IPS-NIHi7 (cell line): Measurements from ENCODE around the gene HDAC10.

Source experiments
- DNase-seq: peaks from one replicate; pipeline ENCODE4 v3.0.0; 2012; ENCODE audit warnings: mixed read lengths; ENCODE audit errors: extremely low spot score

HDAC10 gene, protein sequence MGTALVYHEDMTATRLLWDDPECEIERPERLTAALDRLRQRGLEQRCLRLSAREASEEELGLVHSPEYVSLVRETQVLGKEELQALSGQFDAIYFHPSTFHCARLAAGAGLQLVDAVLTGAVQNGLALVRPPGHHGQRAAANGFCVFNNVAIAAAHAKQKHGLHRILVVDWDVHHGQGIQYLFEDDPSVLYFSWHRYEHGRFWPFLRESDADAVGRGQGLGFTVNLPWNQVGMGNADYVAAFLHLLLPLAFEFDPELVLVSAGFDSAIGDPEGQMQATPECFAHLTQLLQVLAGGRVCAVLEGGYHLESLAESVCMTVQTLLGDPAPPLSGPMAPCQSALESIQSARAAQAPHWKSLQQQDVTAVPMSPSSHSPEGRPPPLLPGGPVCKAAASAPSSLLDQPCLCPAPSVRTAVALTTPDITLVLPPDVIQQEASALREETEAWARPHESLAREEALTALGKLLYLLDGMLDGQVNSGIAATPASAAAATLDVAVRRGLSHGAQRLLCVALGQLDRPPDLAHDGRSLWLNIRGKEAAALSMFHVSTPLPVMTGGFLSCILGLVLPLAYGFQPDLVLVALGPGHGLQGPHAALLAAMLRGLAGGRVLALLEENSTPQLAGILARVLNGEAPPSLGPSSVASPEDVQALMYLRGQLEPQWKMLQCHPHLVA

DNA sequence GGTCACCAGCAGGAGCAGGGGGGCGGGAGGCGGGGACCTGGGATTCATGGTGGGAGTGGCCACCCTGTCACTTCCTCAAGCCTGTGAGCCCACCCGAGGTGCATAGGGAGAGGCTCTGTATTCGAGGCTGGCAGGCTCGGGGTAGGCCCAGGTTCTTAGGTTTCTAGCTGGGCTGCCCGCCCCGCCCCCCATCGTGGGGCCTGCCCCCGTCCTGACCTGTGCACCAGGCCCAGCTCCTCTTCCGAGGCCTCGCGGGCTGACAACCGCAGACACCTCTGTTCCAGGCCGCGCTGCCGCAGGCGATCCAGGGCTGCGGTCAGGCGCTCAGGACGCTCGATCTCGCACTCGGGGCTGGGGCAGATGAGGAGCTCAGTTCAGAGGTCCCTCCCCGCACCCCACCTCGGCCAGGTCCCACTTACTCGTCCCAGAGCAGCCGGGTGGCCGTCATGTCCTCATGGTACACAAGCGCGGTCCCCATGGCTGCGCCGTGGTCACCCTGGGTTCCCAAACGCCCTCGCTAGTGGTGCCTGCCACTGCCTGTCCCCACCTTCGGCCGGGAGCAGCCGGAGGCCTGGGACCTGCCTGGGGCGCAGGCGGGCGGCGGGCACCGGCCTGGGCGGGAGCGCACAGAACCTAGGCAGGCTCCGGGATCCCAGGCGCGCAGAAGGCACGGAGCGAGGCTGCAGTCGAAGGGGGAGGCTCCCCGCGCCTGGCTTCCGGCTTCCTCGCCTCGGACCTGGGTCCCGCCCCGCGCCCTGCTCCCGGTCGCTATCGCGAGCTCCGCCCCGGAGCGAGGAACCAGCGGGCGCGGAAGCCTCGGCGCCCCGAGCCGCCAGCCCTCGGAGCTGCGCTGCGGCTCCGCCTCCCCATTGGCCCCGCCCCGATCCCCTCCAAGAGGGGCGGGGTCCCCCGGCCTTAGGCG lies at the start of gene HDAC10:
TSS of gene HDAC10 (minus strand) at position 711 of the 922 bp plus-strand sequence. CDS start at position 478, 233 bp downstream.
- DNase-seq, result peak; percentile 92

DNA sequence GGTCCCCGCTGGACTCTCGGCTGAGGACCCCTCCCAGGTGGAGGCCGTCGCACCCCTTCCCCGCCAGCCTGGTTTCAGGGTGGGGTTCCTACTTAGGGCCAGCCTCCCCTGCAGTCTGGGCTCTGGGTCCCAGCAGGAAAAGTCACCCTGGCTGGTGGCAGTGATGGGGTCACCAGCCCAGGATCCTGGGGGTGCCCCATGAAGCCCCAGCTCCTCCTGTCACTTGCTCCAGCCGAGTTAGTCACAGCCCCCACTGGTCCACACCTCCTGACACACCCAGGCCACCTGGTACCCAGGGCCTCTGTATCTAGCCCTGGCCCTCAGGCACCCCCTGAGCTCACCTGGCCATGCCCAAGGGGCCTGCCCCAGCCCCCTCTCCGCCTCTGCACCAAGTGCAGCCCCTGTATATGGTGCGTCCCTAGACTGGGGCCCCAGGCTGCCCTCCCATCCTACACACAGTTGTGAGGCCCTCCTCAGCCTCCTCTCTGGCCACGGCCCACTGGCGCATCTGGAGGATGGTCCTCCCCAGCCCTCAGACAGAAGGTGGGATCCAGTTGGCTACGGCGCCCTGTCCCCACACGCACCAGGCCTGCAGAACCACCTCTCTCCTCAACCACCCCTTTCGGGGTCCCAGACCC lies 49.7 kb upstream of the HDAC10 start:
- no peak for DNase-seq

DNA sequence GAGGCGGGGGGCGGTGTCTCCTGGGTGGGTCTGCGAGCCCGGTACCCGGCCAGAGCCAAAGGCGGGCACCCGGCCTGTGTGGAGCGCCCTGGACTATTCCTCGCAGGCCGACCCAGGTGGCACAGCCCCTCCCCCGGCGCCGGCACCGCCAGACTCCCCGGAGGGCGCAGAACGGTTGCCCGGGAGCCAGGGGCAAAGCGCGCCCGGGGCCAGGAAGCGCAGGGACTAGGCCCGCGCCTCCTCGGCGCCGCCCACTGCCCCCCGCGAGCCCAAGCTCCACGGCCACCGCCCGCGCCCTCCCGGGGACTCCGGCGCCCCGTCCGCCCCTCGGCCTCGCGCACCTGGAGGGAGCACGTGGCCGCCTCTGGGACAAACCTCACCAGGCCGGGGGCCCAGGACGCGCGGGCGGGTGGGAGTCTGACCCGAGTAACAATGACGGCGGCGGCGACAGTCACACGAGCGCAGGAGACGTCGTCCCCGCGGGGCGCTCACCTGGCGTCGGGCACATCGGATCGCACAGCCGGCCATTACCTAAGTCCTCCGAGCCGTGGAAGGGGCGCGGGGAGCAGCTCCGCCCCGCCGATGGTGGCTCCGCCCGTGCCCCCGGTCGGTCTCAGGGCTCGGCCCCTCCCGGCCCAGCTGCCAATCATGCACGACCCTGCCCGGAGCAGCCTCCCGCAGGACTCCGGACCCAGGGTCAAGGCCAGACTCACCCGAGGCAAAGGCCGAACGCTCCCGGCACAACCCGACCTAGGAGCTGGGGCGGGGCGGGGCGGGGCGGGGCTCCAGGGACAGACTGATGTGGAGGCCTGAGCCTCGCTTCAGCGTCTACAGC lies 48.9 kb upstream of the HDAC10 start:
- DNase-seq, result peak; percentile 87

DNA sequence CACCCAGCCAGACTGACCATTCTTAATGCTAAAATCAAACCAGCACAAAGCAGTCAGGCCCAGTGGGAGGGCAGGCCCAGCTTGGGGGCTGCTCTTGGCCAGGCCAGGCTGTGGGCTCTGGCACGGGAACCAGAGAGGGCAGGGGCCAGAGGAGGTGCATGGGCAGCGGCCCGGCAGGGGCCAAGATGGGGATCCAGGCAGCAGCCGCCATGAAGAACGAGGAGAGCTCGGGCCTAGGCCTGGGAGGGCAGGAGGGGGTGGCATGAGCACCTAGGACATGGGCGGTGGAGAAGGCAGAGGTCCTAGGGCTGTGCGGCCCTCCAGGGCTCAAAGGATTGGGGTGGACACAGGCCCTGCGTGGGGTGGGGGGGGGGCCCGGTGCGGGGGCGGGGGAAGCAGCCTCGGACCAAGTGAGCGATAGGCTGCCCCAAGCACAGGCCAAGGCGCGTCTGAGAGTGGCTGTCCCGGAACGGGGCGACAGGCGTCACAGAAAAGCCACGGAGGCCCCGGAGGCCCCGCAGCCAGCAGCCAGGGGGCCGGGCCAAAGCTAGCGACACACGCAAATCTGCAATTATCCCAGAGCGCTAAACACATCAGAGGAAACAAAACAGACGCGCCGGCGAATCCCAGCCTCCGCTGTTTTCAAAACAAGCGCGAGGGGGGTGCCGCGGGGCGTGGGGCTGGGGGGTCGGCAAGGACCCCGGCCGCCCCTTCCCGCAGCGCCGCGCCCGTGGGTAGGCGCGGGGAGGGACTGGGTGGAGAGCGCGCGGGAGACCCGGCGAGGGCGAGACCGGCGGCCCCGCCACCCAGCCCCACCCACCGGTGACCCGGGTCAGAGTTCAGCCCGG lies 48.1 kb upstream of the HDAC10 start:
- DNase-seq, result no peak

DNA sequence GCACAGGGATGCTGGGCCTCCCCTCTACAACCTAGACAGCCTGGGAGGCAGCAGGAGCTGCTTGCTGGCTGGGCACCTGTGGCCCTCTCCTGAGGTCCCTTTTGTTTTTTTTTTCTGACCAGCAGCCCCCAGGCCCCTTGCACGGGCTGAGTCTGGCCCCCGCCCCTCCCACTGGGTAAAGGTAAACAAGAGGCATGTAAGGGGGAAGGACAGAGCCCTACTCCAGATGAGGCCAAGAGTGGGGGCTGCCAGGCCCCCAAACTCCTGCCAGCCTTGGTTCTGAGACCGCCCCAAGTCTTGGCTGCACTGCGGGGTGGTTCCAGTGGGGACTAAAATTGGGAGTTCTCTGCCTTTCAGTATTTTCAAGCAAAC lies 47.2 kb upstream of the HDAC10 start:
- no peak for DNase-seq

DNA sequence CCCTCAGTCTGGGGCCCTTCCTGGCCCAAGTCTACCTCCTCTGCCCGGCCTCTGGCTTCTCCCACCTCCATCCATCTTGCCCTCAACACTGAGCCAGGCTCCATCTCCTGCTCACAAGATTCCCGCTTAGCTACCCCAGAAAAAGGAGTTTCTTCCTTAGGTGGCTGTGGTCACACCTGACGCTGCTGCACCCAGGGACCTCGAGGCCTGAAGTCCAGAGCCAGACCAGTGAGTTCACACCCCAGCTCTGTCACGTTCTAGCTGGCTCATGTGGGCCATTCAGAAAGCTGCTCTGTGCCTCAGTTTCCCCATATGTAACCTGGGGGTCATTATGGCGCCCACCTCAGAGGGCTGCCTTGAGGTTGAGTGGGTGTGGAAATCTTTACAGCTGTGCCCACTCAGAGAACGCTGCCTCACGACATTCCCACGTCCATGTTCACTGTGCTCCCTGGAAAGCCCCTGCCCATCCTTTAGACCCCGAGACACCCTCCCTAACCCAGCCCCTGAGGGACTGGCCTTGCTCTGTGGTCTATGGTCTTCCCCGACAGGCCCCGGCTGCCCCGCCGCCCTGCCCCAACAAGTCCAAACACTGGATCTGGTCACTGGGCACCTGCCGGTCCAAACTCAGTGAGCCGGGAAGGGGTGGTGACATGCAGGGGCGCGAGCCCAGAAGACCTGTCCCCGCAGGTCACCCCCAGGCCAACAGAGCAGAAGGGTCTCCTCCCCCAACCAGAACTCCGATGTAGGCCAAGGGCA lies 46.6 kb upstream of the HDAC10 start:
- DNase-seq, result no peak

DNA sequence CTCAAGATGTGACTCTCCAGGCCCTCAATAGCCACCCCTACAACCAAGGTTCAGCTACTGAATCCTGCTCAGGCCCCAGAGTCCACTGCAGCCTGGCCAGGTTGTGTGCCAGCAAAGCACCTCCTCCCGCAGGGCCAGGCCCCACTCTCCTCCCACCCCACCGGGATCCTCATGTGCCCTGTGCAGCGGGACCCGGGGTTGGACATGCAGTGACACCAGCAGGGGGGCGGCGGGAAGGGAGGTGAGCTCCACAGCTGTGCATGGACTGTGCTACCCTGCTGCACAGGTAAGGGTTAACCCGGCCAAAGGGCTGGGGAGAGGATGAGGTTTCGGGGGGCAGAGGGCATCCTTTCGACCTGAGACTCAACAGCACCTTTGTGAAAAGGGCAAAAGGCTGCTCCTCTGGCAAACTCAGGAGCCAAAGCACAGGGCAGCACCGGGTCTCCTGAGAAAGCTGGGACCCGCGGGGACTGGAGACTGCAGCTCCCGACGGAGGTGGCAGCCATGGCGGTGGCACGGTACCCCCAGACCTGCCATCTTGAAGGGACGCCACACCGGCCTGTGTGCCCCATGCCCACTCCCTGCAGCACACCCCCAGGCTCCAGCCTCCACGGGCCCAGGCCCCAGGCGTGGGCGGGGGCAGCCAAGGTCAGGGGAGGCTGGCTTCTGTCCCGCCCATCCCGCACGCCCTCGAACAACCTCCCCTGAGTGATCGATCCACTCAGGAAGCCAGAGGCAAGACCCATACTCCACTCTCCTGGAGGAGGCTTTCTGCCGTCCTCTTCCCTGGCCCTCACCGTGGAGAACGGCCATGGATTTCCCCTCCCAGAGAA lies 45.8 kb upstream of the HDAC10 start:
- no peak for DNase-seq

DNA sequence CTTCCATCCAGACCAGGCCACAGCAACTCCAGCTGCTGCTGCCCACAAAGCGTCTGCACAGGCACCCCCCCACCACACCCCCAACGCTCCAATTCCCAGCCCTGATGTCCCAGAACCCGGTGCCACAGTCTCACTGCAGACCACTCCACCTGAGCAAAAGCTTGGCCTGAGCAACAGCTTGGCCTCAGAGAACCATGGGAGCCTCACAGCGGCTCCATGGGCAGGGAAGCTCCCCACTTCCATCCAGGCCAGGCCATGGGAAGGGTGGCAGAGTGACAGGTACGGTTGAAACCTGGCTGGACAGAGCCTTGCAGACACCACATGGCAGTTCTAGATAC lies 43.2 kb upstream of the HDAC10 start:
- DNase-seq, result no peak

DNA sequence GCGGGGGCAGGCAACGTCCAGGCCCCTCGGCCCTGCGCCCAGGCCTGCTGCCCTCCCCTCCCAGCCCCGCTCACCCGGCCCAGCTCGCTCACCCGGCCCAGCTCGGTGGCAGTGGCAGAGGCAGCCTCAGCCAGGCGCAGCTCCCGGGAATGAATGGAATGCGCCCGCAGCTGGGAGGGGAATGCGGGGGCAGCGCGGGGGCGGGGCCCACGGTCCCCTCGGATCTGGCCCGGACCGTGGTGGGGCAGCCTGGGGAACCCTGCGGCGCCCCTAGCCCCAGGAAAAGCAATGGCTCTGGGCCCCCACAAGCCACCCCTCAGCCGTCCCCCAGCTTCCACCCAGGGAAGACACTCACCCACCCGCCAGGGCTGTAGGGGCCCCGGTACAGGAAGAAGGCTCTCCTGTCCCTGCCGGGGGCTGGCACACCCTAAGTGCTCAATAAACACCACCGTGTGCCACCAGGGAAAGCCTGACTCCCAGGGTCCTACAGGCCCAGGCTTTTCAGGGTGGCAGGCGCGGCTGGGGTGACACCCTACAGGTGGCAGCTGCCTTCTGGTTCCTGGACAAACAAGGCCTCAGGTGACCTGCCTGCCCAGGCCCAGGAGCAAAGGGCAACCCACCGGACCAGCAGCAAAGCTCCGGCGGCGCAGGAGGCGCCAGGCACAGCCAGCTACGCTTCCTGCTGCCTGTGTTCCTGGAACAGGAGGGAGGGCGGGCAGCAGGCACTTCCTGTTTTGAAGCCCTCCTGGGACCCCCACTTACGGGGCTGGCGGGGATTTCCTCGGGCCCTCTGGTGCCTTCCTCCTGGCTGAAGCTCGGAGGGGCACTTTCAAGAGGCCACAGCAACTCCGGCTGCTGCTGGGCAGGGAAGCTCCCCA lies 42.6 kb upstream of the HDAC10 start:
- peak; percentile 93 for DNase-seq

DNA sequence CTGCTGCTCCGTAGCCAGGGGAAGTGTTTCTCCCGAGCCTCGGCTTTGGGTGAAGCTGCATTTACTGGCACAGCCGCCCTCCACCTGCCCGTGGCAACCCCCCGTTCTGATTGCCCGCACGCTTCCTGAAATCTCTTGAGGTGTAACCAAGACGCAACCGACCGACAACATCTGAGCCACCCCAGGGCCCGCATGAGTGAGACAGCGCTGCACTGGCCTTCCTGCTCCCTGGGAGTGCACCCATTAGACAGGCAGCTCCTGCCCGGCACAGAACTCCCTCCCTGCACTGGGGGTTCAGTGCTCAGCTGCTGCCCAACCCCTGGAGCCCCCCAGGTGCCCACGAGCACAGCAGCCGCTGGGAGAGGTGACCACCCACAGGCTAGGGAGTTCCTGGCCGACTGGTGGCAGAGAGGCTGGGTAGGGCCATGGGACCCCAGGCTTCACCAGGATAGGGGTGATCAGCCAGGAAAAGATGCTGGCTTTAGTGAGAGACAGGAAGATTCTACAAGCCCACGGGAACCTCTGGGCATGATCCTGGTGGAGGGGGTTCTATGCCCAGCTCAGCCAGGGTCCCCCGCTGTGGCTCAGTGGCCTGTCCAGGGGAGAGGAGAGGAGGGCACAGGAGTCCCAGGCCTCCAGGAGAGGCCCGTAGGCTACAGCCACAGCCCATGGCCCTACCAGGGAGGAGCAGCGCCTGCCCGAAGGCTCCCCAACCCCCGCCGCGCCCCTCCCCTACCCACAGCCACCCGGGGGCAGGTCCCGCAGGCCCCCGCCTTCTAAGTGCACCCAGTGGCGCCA lies 41.8 kb upstream of the HDAC10 start:
- no peak for DNase-seq

DNA sequence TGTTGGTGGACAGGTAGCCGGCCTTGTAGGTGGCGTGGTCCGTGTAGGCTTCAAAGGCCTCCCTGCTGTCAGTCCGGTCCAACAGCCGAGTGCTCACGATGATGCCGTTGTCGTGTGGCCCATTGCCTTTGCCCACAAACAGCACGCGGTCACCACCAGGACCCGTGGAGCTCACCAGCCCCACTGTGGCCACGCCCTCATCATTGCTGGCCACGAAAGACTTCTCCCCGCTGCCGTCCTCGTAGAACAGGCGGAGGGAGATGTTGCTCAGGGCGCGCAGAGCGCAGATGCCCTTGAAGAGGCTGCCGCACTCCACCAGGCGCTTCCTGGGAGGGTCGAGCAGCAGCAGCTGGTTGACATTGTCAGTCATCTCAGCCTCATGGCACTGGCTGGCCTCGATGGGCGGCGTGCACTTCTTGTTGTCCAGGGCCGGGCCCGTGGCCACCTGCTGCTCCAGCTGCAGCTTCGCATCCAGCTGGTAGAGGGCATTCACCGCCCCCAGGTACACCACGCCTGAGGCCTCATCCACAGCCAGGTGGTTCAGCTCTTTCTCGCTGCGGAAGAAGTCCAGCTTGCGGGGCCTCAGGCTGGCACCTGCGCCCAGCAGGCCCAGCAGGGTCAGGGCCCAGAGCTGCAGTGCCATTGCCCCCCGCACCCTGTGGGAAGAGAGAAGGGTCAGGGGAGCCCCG lies 39.0 kb upstream of the HDAC10 start:
- DNase-seq, result no peak

DNA sequence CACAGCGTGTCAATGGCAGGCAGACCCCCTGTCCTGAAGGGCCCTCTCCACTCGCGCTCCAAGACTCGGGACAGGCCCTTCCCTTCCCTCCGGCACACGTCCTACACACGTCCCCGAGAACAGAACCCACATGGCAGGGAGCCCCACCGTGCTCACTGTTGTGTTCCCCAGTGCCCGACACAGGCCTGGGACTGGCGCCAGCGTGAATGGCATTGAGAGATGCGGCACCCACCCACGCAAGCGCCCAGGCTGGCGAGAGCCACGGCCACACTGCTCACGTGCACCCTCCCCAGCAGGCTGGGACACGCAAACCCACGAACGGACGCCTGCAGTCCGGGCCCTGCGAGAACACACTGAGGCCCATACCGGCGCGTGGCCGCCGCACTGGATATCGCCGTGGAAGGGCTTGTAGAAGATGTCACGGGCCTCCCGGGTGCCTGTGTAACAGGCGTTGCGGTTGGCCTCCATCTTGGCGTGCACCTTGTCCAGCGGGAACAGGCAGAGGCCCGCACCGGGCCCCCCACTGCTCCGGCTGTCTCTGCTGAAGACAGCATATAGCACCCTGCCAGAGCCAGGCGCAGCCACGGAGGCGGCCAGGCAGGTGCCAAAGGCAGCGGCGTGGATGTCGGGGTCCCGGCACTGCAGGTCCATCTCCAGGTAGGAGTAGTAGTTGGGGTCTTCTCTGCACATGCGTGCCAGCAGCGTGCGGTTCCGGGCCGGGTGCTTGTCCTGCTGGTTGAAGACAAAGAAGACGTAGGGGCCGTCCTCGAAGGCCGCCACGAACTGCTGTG lies 38.3 kb upstream of the HDAC10 start:
- DNase-seq, result no peak

DNA sequence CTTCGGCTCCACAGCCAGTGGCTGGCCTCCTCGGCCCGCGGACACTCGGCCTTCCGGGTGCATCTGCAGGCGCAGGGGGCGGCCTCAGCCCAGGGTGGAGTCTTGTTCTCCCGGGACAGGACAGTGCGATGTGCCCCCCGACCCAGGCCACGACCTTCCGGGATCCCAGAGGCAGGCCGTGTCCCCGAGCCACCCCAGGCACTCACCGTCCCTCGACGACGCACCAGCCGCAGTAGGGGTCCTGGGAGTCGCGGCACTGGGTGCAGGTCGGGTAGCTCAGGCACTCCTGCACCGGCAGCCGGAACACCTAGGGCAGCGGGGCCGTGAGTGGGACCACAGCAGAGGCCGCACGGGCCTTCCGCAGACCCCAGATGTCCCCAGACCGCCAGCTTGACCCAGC lies 36.7 kb upstream of the HDAC10 start:
- DNase-seq, result no peak

DNA sequence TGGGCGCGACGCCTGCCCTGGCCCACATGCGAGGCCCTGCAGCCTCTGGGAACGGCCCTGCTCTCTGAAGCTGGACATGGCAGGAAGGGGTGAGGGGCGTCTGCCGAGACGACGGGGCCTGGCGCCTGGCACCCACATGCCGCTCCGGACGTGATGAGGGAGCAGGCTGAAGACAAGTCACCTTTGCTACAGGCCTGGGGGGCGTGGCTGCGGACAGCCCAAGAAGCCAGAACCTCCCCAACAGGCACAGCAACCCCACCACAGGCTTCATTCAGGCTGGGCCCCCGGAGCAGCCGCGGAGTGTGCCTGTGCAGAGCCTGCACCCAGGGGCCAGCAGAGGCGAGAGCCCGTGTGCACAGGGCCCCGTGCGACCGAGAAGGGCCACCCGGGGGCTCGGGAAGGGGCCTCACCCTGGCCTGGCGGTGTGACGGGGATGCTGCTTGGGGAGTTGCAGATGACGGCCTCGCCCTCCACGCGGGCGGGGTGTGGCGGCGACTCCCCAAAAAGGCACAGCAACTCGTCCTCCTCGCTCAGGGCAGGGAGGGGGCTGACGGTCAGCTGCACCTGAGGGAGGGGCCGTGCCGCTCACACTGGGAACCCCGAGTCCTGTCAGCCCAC lies 35.7 kb upstream of the HDAC10 start:
- no peak for DNase-seq

DNA sequence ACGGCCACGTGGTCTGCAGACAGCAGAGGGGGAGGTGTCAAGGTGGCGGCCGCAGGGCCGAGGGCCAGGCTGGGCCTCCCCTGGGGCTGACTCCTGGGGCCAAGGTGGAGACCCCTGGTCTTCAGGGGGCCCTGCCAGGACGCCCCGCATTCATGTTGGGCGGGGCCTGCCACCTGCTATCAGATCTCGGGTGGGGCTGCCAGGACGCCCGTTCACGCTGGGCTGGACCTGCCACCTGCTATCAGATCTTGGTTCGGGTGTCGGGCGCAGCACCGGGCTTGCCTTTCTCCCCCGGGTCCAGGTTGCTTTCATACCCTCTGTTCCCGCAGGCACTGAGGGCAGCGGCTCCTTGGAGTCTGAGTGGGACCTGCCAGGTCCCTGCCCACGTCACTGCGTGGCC lies 35.2 kb upstream of the HDAC10 start:
- no peak for DNase-seq
